Fibroblast of lung (primary cell): Measurements from ENCODE around the gene KRTAP19-6.

Experiments
- CTCF ChIP-seq, 2 donors: IDR thresholded peaks in 1 of 2; conservative IDR thresholded peaks in 1 of 2; 1 replicate in 1 of 2; 2 replicates in 1 of 2; pipeline ENCODE4 v1.5.1; 2011 to 2012; ENCODE audit warnings: low read length in 2 of 2, control low read depth in 1 of 2, inconsistent platforms in 1 of 2, low read depth in 1 of 2, mild to moderate bottlenecking in 1 of 2
- EZH2 ChIP-seq: IDR thresholded peaks from 2 replicates; pipeline ENCODE4 v1.5.1; 2012; ENCODE audit warnings: low read length, control low read depth, mild to moderate bottlenecking; ENCODE audit errors: missing control alignments

GRCh38 chr21:30491963-30492428 lies 49.7 kb downstream of the KRTAP19-6 start, which contains the start of gene KRTAP19-3:
- TF ChIP-seq CTCF (conservative IDR thresholded peaks at IDR 0.05 in 1 of 2, IDR thresholded peaks at IDR 0.05 in 1 of 2; ENCODE audit: low read depth in 1 of 2, low read length in 2 of 2) (no peak), EZH2 (no peak)
